Measurements from ENCODE around the gene CAND2. TPM values are rescaled to one million over a fixed set of nuclear protein-coding genes. Genes with fewer than 3 reads are reported as not detected.
"Not testable (repeated sequence)": the region's sequence is repeated elsewhere in the genome, so short reads cannot be mapped to it uniquely, and the experiment has no call there.

The CAND2 gene
- total RNA-seq, 1 experiment from 2014 or later: 1.4 TPM

DNA sequence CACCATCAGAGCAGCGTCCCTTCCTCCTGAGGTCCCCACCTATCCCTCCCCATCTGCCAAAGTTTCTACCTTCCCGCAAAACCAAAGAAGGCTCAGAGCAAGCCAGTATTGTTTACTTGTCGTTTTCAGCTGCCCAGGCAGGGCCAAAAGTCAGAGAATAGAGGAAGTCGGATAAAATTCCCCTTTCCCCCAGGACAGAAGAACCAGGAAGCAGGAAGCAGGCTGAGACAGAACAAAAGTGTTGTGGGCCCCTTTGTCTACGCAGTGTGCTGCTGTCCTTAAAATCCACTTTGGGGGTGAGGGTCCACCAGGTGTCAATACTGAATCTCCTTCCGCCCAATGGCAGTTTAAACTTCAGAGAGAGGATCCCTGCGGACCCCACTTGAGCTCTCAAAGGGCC lies 63.4 kb downstream of the CAND2 start:
- no peak for DNase-seq (ENCODE audit: low read depth)

DNA sequence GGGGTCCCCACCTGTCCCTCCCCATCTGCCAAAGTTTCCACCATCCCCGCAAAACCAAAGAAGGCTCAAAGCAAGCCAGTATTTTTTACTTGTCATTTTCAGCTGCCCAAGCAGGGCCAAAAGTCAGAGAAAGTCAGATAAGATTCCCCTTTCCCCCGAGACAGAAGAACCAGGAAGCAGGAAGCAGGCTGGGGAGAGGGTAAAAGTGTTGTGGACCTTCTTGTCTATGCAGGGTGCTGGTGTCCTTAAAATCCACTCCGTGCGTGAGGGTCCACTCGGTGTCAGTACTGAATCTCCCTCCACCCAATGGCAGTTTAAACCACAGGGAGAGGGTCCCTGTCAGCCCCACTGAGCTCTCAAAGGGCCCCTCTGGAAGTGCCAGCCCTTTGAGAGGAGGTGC lies 65.1 kb downstream of the CAND2 start:
- no peak for DNase-seq (ENCODE audit: low read depth)

DNA sequence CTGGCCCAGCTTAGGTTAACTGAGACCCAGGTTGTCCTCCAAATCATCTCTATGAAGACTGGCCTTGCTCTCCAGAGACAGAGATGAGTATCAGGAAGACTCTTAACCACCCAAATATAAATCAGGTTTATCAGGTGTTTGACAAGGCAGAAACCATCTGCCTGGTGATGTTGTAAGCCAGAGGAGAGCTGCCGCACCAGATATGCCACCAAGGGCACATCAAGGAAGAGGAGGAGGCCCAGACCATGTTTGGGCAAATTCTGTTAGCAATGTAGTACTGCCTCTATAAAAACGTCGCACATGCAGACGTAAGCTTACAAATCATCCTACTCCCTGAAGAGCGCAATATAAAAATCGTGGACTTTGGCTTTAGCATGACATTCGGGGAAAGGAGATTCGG lies 65.9 kb downstream of the CAND2 start:
- DNase-seq (ENCODE audit: low read depth): no peak

DNA sequence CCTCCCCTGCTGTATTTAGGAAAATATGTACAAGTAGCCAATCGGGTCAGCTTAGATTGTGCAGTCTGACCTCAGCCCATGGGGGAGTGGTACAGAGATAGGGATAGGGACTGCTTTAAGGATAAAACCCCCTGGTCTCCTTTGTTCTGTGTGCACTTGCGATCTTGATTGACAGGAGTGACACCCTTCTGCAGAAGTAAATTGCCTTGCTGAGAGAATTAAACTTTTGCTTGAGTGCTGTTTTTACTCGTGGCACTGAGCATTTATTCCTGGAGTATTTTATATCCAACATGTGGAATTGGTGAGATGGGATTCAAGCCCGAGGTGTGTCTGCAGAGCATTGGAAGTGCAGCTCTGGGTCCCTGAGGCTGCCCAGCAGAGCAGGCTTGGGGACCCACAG lies 68.8 kb downstream of the CAND2 start:
- DNase-seq (ENCODE audit: low read depth): no peak

DNA sequence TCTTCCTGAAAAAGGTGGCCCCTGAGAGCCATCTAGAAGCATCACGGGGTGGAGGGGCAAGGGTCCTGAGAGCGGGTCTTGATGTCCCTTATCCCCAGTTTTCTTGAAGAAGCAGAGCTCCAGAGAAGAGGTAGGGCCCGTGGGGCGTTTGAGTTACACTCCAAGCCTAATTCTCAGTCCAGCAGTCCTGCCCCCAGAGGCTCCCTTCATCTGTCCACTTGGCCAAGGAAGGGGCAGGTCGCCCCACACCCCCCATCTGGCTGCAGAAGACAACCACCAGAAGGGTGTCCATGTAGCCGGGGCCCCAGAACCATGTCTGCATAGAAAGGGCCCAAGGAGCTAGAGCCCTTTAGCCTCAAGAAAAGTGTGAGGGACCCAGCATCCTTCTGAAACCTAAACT lies 70.4 kb downstream of the CAND2 start:
- DNase-seq (ENCODE audit: low read depth): no peak

DNA sequence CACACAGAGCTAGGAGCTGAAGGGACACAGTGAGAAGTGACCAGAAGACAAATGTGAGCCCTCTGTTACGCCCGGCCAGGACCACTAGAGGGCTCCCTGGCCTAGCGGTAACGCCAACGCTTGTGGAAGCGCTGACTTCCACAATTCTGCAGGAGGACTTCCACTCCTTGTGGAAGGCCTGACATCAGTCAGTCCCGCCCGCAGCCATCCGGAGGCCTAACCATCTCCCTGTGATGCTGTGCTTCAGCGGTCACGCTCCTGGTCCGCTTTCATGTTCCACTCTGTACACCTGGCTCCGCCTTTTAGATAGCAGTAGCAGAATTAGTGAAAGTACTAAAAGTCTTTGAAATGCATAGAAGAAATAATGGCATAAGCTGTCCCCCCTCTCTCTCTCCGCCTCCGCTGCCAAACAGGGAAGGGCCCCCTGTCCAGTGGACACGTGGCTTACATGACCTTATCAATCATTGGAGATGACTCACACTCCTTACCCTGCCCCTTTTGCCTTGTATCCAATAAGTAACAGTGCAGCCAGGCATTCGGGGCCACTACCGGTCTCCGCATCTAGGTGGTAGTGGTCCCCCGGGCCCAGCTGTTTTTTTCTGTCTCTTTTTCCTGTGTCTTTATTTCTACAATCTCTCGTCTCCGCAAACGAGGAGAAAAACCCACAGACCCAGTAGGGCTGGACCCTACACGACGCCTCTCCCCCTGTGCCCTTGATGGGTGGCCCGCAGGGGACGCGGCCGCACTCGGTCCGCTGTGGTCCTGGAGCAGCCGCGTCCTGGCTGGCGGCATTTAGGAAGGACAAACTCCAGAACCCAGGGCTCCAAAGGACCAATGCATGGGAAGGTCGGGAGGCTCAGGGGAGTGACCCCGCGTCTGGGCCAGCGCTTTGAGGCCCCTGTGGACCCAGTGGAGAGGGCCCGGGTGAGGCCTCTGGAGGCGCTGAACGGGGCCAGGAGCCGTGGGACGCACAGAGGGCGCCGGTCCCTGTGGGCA lies 71.9 kb downstream of the CAND2 start:
- DNase-seq (ENCODE audit: low read depth): peak; percentile 82

DNA sequence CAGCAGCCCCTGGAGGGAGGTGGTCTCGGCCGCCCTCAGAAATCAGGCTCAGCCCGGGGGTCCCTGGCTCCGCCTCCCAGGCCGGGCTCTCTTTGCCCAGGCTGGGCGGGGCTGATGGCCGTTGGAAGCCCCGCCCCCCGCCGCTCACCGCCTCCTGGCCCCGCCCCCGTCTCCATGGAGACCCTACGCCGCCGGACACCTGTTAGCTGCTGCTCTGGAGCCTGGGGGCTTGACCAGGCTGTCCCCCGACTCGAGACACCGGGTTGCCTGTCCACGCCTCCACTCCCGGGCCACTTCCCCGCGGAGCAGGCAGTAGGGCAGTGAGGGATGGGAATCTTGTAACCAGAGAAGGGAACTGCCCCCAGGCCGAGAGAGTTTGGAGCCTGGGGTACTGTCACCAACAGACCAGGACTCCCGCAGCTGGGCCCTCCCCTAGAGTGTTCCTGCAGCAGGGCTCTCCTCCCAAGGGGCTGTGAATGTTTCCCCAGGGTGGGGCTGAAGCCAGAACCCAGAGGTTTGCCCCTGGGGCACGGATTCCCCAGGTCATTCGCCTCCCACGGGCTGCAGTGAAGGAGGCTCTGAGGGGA lies 72.6 kb downstream of the CAND2 start:
- DNase-seq (ENCODE audit: low read depth): peak; percentile 15

DNA sequence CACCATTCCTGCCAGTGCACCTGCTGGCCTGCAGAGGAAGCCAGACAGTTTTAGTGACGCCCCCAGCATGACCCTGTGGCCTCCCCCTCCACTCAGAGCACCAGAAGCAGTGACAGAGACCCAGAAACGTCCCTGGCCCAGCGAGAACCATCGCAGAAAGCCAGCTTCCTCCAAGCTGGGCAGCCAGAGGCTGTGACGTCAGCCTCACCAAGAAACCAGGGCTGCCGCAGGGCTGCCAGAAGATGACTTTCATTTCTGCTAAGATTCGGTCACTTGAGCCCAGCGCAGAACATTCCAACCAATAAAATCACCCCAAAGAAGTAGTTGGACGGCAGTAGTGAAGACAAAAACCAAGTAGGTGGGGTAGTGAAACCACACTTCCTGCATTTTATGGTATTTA lies 74.5 kb downstream of the CAND2 start:
- DNase-seq (ENCODE audit: low read depth): peak; percentile 51

DNA sequence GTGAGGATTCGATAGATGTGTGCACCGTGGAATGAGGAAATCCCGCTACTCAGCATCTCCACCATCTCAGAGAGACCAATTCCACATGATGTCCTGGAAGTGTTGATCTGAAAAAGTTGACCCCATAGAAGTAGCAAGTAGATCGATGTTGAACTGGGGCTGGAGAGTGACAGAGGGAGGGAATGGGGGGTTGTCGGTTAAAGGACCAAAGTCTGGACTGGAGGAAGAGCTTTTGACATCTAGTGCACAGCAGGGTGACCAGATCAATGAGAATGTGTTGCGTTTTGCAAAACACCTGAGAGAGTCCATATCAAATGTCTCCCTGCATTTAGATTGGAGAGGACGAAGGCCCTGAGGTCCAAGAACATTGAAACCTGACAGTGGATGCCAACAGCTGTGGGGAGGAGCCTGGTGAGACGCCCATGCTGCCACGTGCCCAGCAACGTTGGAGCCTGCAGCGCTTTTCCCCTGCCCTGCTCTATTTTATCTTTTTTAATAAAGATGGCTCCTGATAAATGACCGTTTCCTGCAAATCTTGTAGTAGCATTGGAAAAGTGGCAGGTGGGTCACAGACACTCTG lies 75.0 kb downstream of the CAND2 start:
- DNase-seq (ENCODE audit: low read depth): no peak

DNA sequence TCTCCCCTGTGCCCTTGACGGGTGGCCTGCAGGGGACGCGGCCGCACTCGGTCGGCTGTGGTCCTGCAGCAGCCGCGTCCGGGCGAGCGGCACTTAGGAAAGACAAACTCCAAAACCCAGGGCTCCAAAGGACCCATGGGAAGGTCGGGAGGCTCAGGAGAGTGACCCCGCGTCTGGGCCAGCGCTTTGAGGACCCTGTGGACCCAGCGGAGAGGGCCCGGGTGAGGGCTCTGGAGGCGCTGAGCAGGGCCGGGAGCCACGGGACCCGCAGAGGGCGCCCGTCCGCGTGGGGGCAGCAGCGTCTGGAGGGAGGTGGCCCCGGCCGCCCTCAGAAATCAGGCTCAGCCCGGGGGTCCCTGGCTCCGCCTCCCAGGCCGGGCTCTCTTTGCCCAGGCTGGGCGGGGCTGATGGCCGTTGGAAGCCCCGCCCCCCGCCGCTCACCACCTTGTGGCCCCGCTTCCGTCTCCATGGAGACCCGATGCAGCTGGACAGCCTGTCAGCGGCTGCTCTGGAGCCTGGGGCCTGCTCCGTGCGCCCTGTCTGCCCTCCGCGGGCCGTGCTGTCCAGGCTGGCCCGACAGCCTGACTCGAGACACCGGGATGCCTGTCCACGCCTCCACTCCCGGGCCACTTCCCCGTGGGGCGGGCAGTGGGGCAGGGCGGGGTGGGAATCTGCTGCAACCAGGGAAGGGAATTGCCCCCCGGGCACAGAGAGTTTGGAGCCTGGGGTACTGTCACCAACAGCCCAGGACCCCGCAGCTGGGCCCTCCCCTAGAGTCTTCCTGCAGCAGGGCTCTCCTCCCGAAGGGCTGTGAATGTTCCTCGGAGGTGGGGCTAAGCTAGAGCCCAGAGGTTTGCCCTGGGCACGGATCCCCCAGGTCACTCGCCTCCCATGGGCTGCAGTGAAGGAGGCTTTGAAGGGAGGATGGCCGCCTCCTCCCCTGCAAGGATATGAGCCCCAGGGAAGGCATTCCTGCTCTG lies 79.7 kb downstream of the CAND2 start:
- DNase-seq (ENCODE audit: low read depth): peak; percentile 43

DNA sequence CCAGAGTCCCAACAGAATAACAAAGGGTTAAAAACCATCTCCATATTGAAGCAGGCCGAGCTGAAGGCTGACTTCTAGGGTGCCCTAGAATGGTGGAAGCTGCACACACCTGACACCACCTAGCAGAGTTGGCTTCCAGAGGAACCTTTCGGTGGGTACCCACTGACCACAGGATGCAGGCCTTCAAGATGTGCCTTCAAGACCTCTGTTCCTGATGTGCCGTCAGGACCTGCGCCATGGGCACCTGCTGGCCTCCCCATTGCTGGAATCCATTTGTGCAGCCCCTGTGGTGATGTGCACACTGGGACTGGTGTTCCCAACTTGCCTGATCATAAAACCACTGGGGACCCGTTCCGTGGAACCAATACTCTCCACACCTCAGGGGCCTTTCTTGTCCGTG lies 80.6 kb downstream of the CAND2 start:
- no peak for DNase-seq (ENCODE audit: low read depth)

DNA sequence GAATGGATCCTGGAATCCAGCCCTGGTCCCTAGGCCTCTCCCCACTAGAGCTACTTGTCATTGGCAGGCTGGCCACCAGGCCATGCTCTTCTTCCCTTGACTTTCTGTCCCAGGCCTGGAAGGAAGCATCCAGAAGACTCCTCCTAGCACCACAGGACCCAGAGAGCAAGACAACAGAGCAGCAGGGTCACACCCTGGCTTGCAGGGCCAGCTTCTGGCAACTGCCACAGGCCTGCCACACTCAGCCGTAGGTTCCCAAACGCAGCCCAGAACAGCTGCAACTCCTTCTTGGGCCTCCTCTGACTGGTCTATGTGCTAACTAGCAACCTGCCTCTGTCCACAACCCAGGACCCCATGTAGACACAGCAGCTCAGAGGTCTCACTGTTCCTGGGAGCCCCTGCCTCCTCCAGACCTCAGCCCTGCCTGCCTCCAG lies 81.7 kb downstream of the CAND2 start:
- no peak for DNase-seq (ENCODE audit: low read depth)

DNA sequence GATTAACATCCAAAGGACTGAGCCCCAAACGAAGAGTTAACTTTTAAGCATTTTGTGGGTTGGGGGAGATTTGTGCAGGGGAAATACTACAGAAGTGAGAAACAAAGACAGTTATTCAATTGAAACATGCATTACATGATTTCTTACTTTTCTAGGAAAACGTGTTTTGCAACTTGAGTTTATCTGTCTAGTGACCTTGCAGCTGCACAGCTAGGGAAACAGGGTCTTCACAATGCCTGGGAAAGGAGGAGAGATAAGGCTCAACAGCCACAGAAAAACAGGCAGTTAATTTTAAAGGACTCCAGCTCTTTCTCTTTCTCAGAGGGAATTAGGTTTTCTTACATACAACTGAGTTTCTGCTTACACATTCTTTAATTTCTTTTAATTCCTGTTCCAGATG lies 82.3 kb downstream of the CAND2 start:
- DNase-seq (ENCODE audit: low read depth): not testable (repeated sequence)

DNA sequence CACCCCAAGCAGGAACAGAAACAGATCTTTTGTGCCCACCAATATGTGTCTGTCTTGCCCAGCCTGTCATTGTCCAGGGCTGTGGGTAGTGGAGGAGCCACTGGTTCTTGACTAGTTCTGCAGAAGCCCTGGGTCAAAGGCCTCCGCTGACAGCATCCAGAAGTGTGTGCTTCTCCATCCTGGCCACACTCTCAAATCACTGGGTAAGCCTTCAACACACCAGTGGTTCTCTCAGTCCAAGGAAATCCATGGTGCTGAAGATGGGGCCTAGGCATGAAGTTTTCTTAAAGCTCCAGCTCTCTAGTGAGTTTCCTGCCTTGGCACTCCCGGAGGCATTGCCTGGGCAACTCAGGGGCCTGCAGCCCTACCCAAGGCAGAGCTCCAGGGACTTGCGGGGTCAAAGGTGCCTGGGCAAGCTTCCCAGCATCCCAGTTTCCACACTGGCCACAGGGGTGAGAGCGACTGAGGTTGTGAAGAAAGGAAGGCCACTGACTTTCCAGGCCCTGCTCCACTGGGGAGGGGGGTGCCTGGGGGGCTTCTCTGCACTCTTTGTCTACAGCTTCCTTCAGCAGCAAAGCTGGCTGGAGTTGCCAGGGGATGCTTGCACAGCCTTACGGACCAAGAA lies 82.8 kb downstream of the CAND2 start:
- DNase-seq (ENCODE audit: low read depth): no peak

DNA sequence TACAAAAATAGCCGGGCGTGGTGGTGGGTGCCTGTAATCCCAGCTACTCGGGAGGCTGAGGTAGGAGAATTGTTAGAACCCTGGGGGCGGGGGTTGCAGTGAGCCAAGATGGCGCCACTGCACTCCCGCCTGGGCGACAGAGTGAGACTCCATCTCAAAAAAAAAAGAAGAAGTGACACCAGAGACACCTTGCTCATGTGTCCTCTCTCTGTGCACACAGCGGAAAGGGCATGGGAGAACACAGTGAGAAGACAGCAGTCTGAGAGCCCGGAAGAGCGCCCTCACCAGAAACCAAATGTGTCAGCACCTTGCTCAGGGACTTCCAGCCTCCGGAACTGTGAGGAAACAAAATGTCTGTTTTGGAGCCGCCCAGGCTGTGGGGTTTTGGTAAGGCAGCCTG lies 85.4 kb downstream of the CAND2 start:
- DNase-seq (ENCODE audit: low read depth): not testable (repeated sequence)

DNA sequence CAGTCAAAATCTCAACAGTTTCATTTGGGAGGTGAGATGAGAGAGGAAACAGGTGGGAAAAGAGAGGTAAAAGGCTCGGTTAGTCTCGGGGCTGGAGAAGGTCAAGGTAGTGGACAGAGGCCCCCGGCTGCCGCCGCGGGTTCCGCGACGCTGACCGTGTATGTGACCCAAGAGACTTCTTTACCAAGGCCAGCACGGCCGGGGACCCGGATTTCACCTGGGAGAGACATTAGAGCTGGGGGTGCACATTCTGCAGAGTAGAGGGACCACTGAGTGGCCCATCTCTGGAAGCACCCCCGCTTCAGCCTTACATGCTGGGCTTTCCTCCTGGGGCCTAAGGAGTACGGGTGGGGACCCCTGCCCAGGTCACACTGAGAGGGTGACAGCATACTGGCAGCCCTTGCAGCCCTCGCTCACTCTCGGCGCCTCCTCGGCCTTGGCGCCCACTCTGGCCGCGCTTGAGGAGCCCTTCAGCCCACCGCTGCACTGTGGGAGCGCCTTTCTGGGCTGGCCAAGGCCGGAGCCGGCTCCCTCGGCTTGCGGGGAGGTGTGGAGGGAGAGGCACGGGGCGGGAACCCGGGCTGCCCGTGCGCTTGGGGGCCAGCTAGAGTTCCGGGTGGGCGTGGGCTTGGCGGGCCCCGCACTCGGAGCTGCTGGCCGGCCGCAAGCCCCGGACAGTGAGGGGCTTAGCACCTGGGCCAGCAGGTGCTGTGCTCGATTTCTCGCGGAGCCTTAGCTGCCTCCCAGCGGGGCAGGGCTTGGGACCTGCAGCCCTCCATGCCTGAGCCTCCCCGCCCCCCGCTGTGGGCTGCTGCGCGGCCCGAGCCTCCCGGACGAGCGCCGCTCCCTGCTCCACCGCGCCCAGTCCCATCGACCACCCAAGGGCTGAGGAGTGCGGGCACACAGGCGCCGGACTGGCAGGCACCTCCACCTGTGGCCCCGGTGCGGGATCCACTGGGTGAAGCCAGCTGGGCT lies 86.1 kb downstream of the CAND2 start:
- no peak for DNase-seq (ENCODE audit: low read depth)

DNA sequence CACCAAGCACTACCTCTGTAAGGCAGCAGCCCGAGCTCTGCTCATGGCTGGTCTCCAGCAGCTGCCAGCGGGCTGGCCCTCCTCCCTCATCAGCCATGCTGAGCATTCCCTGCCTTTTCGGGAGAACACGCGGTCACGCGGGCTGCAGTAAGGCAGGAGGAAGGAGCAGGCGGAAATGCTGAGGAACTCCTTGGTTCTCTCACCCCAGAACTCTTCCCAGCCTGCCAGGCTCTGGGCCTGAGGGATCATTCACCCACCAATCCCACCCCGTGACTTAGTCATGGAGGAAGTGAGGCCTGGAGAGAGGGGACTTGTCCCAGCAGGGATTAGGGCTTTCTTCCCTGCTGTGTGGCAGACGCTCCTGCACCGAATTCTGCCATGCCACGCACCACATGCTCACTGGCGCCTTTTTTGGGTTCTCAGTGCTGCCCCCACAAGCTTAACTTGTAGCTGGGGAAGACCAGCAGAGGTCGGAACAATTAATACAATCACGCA lies 87.8 kb downstream of the CAND2 start:
- DNase-seq (ENCODE audit: low read depth): no peak
